ENCODE data around the gene SMG5.

The SMG5 gene

GRCh38 chr1:156203331-156203730, 79.3 kb downstream of the SMG5 start:
- no peak for TF ChIP-seq REST (IDR thresholded peaks at IDR 0.05; ENCODE audit: insufficient read depth in 1 of 2, low read depth in 2 of 2, low read length in 2 of 2)
- no peak for TF ChIP-seq TAF1 (IDR thresholded peaks at IDR 0.05; ENCODE audit: borderline replicate concordance, insufficient read depth, low read length)
- no peak for TF ChIP-seq SIN3A (IDR thresholded peaks at IDR 0.05; ENCODE audit: borderline replicate concordance, insufficient read depth, low read length)
- TF ChIP-seq FOXP2 (optimal IDR thresholded peaks at IDR 0.05; ENCODE audit: borderline replicate concordance, extremely low read depth, extremely low read length, insufficient read depth): no peak
- TF ChIP-seq POLR2AphosphoS5 (IDR thresholded peaks at IDR 0.05; ENCODE audit: low read depth, low read length): no peak

- TF ChIP-seq SIN3A (IDR thresholded peaks at IDR 0.05; ENCODE audit: borderline replicate concordance, insufficient read depth, low read length) (no peak), REST (IDR thresholded peaks at IDR 0.05; ENCODE audit: insufficient read depth in 1 of 2, low read depth in 2 of 2, low read length in 2 of 2) (no peak), POLR2AphosphoS5 (IDR thresholded peaks at IDR 0.05; ENCODE audit: low read depth, low read length) (no peak), FOXP2 (optimal IDR thresholded peaks at IDR 0.05; ENCODE audit: borderline replicate concordance, extremely low read depth, extremely low read length, insufficient read depth) (no peak), TAF1 (IDR thresholded peaks at IDR 0.05; ENCODE audit: borderline replicate concordance, insufficient read depth, low read length) (no peak)
Observed at GRCh38 chr1:156200044-156200443, 82.6 kb downstream of the SMG5 start.
